Prostate gland (tissue), 2 donors: Measurements from ENCODE around the gene LINGO1.

ENCODE experiments used
- CTCF ChIP-seq, 4 experiments: fragments of 200-600 bp in 2 of 4; fragments of 450-650 bp in 2 of 4; sonication (generic) in 2 of 4; IDR thresholded peaks; 1 replicate in 3 of 4; 2 replicates in 1 of 4; pipeline ENCODE4 v1.5.1; 2016 to 2019; ENCODE audit warnings: antibody characterized with exemption in 4 of 4, mild to moderate bottlenecking in 2 of 4, moderate library complexity in 2 of 4
- POLR2A ChIP-seq: fragments of 450-650 bp; IDR thresholded peaks from one replicate; pipeline ENCODE4 v1.6.1; 2016; ENCODE audit warnings: antibody characterized with exemption, mild to moderate bottlenecking
- POLR2AphosphoS5 ChIP-seq: sonication (generic); formaldehyde crosslinking; IDR thresholded peaks from one replicate; pipeline ENCODE4 v1.6.1; 2017; ENCODE audit warnings: antibody characterized with exemption

GRCh38 chr15:77578641-77579372 is 53.9 kb downstream of the LINGO1 start:
- TF ChIP-seq CTCF (IDR thresholded peaks at IDR 0.05) (no peak), POLR2A (no peak), POLR2AphosphoS5 (no peak)
